Fibroblast of gingiva (primary cell): ENCODE measurements around the gene TASP1.

ENCODE experiments used
- DNase-seq: peaks from one replicate; pipeline ENCODE4 v3.0.0-alpha.2; 2011; ENCODE audit warnings: low read depth

TASP1 gene

GRCh38 chr20:13342469-13343242, 296.1 kb downstream of the TASP1 start:
- DNase-seq = no peak

GRCh38 chr20:13341737-13342393, 296.9 kb downstream of the TASP1 start:
- no peak for DNase-seq

GRCh38 chr20:13340088-13340487, 298.6 kb downstream of the TASP1 start:
- DNase-seq = peak; percentile 44
